ENCODE data around the gene PPP1R8.

PPP1R8 gene

DNA sequence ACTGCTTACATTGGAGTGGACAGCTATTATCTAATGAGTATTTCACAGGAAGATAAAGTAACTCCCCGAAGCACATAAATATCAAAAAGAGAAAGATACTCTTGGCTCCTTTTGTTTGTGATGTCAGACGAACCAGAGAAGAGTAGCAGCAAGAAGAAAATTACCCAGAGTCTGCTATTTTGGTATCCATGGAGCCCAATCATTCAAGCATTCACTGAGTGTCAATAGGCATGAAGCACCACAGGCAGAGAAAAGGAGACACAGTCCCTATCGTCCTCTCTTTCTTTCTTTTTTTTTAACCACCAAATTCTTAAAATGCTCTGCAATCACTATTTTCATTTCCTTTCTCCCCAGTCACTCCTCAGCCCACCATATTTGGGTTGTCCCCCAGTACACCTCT, 63.9 kb downstream of the PPP1R8 start:
- DNase-seq (ENCODE audit: low read depth), result no peak
